Measurements from ENCODE around the gene PARVA.

The PARVA gene

GRCh38 chr11:12538889-12539421, 161.6 kb downstream of the PARVA start:
- TF ChIP-seq TAF1 (IDR thresholded peaks at IDR 0.05; ENCODE audit: borderline replicate concordance, insufficient read depth, low read length) (no peak), POLR2AphosphoS5 (IDR thresholded peaks at IDR 0.05; ENCODE audit: low read depth, low read length) (no peak), SIN3A (IDR thresholded peaks at IDR 0.05; ENCODE audit: borderline replicate concordance, insufficient read depth, low read length) (no peak), REST (IDR thresholded peaks at IDR 0.05; ENCODE audit: insufficient read depth in 1 of 2, low read depth in 2 of 2, low read length in 2 of 2) (no peak), FOXP2 (optimal IDR thresholded peaks at IDR 0.05; ENCODE audit: borderline replicate concordance, extremely low read depth, extremely low read length, insufficient read depth) (no peak)

GRCh38 chr11:12539572-12539971, 162.2 kb downstream of the PARVA start:
- TF ChIP-seq REST (IDR thresholded peaks at IDR 0.05; ENCODE audit: insufficient read depth in 1 of 2, low read depth in 2 of 2, low read length in 2 of 2) (no peak), POLR2AphosphoS5 (IDR thresholded peaks at IDR 0.05; ENCODE audit: low read depth, low read length) (no peak), FOXP2 (optimal IDR thresholded peaks at IDR 0.05; ENCODE audit: borderline replicate concordance, extremely low read depth, extremely low read length, insufficient read depth) (no peak), TAF1 (IDR thresholded peaks at IDR 0.05; ENCODE audit: borderline replicate concordance, insufficient read depth, low read length) (no peak), SIN3A (IDR thresholded peaks at IDR 0.05; ENCODE audit: borderline replicate concordance, insufficient read depth, low read length) (no peak)

- TF ChIP-seq REST (IDR thresholded peaks at IDR 0.05; ENCODE audit: insufficient read depth in 1 of 2, low read depth in 2 of 2, low read length in 2 of 2) (no peak), POLR2AphosphoS5 (IDR thresholded peaks at IDR 0.05; ENCODE audit: low read depth, low read length) (no peak), TAF1 (IDR thresholded peaks at IDR 0.05; ENCODE audit: borderline replicate concordance, insufficient read depth, low read length) (no peak), SIN3A (IDR thresholded peaks at IDR 0.05; ENCODE audit: borderline replicate concordance, insufficient read depth, low read length) (no peak), FOXP2 (optimal IDR thresholded peaks at IDR 0.05; ENCODE audit: borderline replicate concordance, extremely low read depth, extremely low read length, insufficient read depth) (no peak)
These were observed 162.8 kb downstream of the PARVA start for GRCh38 chr11:12540075-12540680.

- TF ChIP-seq SIN3A (IDR thresholded peaks at IDR 0.05; ENCODE audit: borderline replicate concordance, insufficient read depth, low read length) (no peak), FOXP2 (optimal IDR thresholded peaks at IDR 0.05; ENCODE audit: borderline replicate concordance, extremely low read depth, extremely low read length, insufficient read depth) (no peak)
These were observed 163.7 kb downstream of the PARVA start for GRCh38 chr11:12540913-12541582.

- TF ChIP-seq POLR2AphosphoS5 (IDR thresholded peaks at IDR 0.05; ENCODE audit: low read depth, low read length) (no peak), FOXP2 (optimal IDR thresholded peaks at IDR 0.05; ENCODE audit: borderline replicate concordance, extremely low read depth, extremely low read length, insufficient read depth) (no peak), TAF1 (IDR thresholded peaks at IDR 0.05; ENCODE audit: borderline replicate concordance, insufficient read depth, low read length) (no peak), REST (IDR thresholded peaks at IDR 0.05; ENCODE audit: insufficient read depth in 1 of 2, low read depth in 2 of 2, low read length in 2 of 2) (no peak), SIN3A (IDR thresholded peaks at IDR 0.05; ENCODE audit: borderline replicate concordance, insufficient read depth, low read length) (no peak)
These were observed 164.3 kb downstream of the PARVA start for GRCh38 chr11:12541583-12542151.
